GM21786 (cell line): ENCODE data around the gene COL23A1.

Source experiments
- ATAC-seq: cut with Tn5 transposase; IDR thresholded peaks from one replicate; pipeline ENCODE4 v1.9.1; 2021; ENCODE audit not compliant: unreplicated experiment

Gene COL23A1

GRCh38 chr5:178407646-178408045 is 182.5 kb downstream of the COL23A1 start:
- no peak for ATAC-seq

GRCh38 chr5:178404987-178405386 is 185.2 kb downstream of the COL23A1 start:
- ATAC-seq, result no peak

- no peak for ATAC-seq
Observed at GRCh38 chr5:178403956-178404600, 186.1 kb downstream of the COL23A1 start.

- ATAC-seq, result no peak
Observed at GRCh38 chr5:178403351-178403750, 186.8 kb downstream of the COL23A1 start.

- ATAC-seq, result no peak
Observed at GRCh38 chr5:178399701-178400095, 190.5 kb downstream of the COL23A1 start.

- ATAC-seq, result no peak
Observed at GRCh38 chr5:178398901-178399700, 191.1 kb downstream of the COL23A1 start.

GRCh38 chr5:178396796-178397720 is 193.1 kb downstream of the COL23A1 start:
- ATAC-seq, result no peak

- no peak for ATAC-seq
Observed at GRCh38 chr5:178394074-178394473, 196.1 kb downstream of the COL23A1 start.

- no peak for ATAC-seq
Observed at GRCh38 chr5:178392931-178393394, 197.2 kb downstream of the COL23A1 start.

GRCh38 chr5:178392386-178392785 is 197.8 kb downstream of the COL23A1 start:
- no peak for ATAC-seq

- ATAC-seq, result no peak
Observed at GRCh38 chr5:178391480-178391879, 198.7 kb downstream of the COL23A1 start.

GRCh38 chr5:178389796-178390195 is 200.4 kb downstream of the COL23A1 start:
- no peak for ATAC-seq

- ATAC-seq, result no peak
Observed at GRCh38 chr5:178389026-178389729, 201.0 kb downstream of the COL23A1 start.

GRCh38 chr5:178388386-178389025 is 201.7 kb downstream of the COL23A1 start:
- ATAC-seq, result no peak

- ATAC-seq, result no peak
Observed at GRCh38 chr5:178387856-178388190, 202.4 kb downstream of the COL23A1 start.

- no peak for ATAC-seq
Observed at GRCh38 chr5:178387061-178387855, 202.9 kb downstream of the COL23A1 start.

- ATAC-seq, result no peak
Observed at GRCh38 chr5:178386336-178386931, 203.8 kb downstream of the COL23A1 start.

GRCh38 chr5:178385496-178385890 is 204.7 kb downstream of the COL23A1 start:
- no peak for ATAC-seq

- no peak for ATAC-seq
Observed at GRCh38 chr5:178384816-178385495, 205.2 kb downstream of the COL23A1 start.
